Measurements from ENCODE around the gene PTPRM. TPM values are rescaled to one million over a fixed set of nuclear protein-coding genes. Genes with fewer than 3 reads are reported as not detected.

Gene PTPRM
- total and polyA plus RNA-seq, 2 experiments from 2014 or later = 1.6 to 5.3 TPM

DNA sequence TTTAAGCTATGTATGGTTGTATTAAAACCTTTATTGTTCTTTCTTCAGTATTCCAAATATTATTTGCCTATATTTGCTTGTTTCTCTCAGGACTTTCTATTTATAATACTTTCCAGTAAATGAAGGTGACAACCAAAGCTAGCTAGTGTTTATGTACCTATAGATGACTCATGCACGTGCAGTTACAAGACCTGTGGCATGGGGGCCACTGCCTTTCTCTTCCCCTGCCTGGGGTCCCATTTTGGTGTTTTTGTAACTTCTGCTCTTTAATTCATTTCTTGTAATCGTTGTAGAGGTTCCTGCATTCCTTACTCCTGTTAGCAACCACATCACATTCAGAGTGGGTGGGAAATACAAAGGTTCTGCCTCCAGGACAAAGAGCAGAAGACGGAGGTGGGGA lies 364.6 kb downstream of the PTPRM start:
- Histone ChIP-seq H3K79me2 (replicated peaks; ENCODE audit: insufficient read depth) (no peaks in the 10 kb centered on the region), H3K4me1 (ENCODE audit: insufficient read depth) (no peaks in the 10 kb centered on the region), H3K4me2 (no peak overlapping the region), H3K4me3 (no peak overlapping the region), H3F3A (replicated peaks; ENCODE audit: low read depth) (no peaks in the 10 kb centered on the region), H3K27me3 (ENCODE audit: insufficient read depth) (no peaks in the 10 kb centered on the region), H4K20me1 (replicated peaks; ENCODE audit: insufficient read depth) (no peaks in the 10 kb centered on the region), H3K27ac (ENCODE audit: low read depth) (no peak overlapping the region), H3K36me3 (ENCODE audit: insufficient read depth) (no peaks in the 10 kb centered on the region), H2AFZ (no peak overlapping the region), H3K9me2 (ENCODE audit: insufficient read depth) (no peaks in the 10 kb centered on the region)
- Mint-ChIP-seq H3K9me3 (no peaks in the 10 kb centered on the region), H3K4me1 (no peaks in the 10 kb centered on the region), H3K27ac (no peak overlapping the region), H3K36me3 (ENCODE audit: low read depth) (no peaks in the 10 kb centered on the region), H3K4me3 (no peak overlapping the region), H3K27me3 (ENCODE audit: insufficient read depth, low read depth, poor library complexity) (no peaks in the 10 kb centered on the region)
- TF ChIP-seq, protein P1, sequence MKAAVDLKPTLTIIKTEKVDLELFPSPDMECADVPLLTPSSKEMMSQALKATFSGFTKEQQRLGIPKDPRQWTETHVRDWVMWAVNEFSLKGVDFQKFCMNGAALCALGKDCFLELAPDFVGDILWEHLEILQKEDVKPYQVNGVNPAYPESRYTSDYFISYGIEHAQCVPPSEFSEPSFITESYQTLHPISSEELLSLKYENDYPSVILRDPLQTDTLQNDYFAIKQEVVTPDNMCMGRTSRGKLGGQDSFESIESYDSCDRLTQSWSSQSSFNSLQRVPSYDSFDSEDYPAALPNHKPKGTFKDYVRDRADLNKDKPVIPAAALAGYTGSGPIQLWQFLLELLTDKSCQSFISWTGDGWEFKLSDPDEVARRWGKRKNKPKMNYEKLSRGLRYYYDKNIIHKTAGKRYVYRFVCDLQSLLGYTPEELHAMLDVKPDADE (IDR thresholded peaks at IDR 0.05) = no peak
- TF ChIP-seq ZNF114 (CRISPR knock-in tag; IDR thresholded peaks at IDR 0.05) = no peak
- no peak for DNase-seq (ENCODE audit: low spot score)
- ATAC-seq = no peak

DNA sequence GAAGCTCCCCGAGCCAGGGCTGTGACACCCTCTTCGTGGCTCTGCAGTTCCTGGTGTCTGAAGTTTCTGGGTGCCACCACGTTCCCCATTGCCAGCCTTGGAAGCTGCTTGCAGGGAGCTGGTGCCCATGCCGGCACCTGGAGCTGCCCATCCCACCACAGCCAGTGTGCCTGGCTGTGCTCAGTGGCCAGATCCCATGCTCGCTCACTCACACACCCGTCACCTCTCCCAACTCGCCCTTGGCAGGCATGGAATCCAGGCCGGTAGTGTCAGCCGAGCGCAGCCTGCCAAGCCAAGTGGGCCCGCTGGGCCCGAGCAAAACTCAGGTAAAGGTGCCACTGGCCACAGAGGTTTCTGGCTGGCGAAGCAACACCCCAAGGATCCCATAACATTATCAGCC lies 370.2 kb downstream of the PTPRM start:
- Mint-ChIP-seq H3K9me3 (0 out of 3 replicates have a peak, but pooled peaks cover 3% of the 10 kb centered on the region), H3K36me3 (ENCODE audit: low read depth) (no peaks in the 10 kb centered on the region), H3K4me1 (peaks cover 4% of the 10 kb centered on the region; the same call in 2 of the 3 replicates), H3K4me3 (no peak overlapping the region), H3K27ac (no peak overlapping the region), H3K27me3 (ENCODE audit: insufficient read depth, low read depth, poor library complexity) (no peaks in the 10 kb centered on the region)
- ATAC-seq = no peak
- Histone ChIP-seq H3F3A (replicated peaks; ENCODE audit: low read depth) (no peaks in the 10 kb centered on the region), H3K27me3 (ENCODE audit: insufficient read depth) (no peaks in the 10 kb centered on the region), H3K4me1 (ENCODE audit: insufficient read depth) (no peaks in the 10 kb centered on the region), H3K4me3 (no peak overlapping the region), H4K20me1 (replicated peaks; ENCODE audit: insufficient read depth) (no peaks in the 10 kb centered on the region), H3K36me3 (ENCODE audit: insufficient read depth) (no peaks in the 10 kb centered on the region), H2AFZ (no peak overlapping the region), H3K79me2 (replicated peaks; ENCODE audit: insufficient read depth) (no peaks in the 10 kb centered on the region), H3K4me2 (no peak overlapping the region), H3K27ac (ENCODE audit: low read depth) (no peak overlapping the region), H3K9me2 (ENCODE audit: insufficient read depth) (no peaks in the 10 kb centered on the region)
- no peak for DNase-seq (ENCODE audit: low spot score)
- TF ChIP-seq, protein P1 (IDR thresholded peaks at IDR 0.05) = no peak
- no peak for TF ChIP-seq EZH2phosphoT487 (IDR thresholded peaks at IDR 0.05; ENCODE audit: unreplicated experiment)
- TF ChIP-seq JUNB (IDR thresholded peaks at IDR 0.05; ENCODE audit: unreplicated experiment) = no peak
- TF ChIP-seq, protein P2, sequence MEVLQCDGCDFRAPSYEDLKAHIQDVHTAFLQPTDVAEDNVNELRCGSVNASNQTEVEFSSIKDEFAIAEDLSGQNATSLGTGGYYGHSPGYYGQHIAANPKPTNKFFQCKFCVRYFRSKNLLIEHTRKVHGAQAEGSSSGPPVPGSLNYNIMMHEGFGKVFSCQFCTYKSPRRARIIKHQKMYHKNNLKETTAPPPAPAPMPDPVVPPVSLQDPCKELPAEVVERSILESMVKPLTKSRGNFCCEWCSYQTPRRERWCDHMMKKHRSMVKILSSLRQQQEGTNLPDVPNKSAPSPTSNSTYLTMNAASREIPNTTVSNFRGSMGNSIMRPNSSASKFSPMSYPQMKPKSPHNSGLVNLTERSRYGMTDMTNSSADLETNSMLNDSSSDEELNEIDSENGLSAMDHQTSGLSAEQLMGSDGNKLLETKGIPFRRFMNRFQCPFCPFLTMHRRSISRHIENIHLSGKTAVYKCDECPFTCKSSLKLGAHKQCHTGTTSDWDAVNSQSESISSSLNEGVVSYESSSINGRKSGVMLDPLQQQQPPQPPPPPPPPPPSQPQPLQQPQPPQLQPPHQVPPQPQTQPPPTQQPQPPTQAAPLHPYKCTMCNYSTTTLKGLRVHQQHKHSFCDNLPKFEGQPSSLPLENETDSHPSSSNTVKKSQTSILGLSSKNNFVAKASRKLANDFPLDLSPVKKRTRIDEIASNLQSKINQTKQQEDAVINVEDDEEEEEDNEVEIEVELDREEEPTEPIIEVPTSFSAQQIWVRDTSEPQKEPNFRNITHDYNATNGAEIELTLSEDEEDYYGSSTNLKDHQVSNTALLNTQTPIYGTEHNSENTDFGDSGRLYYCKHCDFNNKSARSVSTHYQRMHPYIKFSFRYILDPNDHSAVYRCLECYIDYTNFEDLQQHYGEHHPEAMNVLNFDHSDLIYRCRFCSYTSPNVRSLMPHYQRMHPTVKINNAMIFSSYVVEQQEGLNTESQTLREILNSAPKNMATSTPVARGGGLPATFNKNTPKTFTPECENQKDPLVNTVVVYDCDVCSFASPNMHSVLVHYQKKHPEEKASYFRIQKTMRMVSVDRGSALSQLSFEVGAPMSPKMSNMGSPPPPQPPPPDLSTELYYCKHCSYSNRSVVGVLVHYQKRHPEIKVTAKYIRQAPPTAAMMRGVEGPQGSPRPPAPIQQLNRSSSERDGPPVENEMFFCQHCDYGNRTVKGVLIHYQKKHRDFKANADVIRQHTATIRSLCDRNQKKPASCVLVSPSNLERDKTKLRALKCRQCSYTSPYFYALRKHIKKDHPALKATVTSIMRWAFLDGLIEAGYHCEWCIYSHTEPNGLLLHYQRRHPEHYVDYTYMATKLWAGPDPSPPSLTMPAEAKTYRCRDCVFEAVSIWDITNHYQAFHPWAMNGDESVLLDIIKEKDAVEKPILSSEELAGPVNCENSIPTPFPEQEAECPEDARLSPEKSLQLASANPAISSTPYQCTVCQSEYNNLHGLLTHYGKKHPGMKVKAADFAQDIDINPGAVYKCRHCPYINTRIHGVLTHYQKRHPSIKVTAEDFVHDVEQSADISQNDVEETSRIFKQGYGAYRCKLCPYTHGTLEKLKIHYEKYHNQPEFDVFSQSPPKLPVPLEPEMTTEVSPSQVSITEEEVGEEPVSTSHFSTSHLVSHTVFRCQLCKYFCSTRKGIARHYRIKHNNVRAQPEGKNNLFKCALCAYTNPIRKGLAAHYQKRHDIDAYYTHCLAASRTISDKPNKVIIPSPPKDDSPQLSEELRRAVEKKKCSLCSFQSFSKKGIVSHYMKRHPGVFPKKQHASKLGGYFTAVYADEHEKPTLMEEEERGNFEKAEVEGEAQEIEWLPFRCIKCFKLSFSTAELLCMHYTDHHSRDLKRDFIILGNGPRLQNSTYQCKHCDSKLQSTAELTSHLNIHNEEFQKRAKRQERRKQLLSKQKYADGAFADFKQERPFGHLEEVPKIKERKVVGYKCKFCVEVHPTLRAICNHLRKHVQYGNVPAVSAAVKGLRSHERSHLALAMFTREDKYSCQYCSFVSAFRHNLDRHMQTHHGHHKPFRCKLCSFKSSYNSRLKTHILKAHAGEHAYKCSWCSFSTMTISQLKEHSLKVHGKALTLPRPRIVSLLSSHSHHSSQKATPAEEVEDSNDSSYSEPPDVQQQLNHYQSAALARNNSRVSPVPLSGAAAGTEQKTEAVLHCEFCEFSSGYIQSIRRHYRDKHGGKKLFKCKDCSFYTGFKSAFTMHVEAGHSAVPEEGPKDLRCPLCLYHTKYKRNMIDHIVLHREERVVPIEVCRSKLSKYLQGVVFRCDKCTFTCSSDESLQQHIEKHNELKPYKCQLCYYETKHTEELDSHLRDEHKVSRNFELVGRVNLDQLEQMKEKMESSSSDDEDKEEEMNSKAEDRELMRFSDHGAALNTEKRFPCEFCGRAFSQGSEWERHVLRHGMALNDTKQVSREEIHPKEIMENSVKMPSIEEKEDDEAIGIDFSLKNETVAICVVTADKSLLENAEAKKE (CRISPR knock-in tag; IDR thresholded peaks at IDR 0.05) = no peak
- TF ChIP-seq ZNF114 (CRISPR knock-in tag; IDR thresholded peaks at IDR 0.05) = no peak
- no peak for TF ChIP-seq POLR2AphosphoS5 (IDR thresholded peaks at IDR 0.05; ENCODE audit: low read depth)
- no peak for TF ChIP-seq ZNF331 (CRISPR knock-in tag; IDR thresholded peaks at IDR 0.05; ENCODE audit: low read depth)
- TF ChIP-seq EZH2 (IDR thresholded peaks at IDR 0.05; ENCODE audit: low read depth, unreplicated experiment) = no peak
- TF ChIP-seq CREB1 (CRISPR knock-in tag; IDR thresholded peaks at IDR 0.05; ENCODE audit: low read depth) = no peak
- no peak for TF ChIP-seq STAT1 (IDR thresholded peaks at IDR 0.05; ENCODE audit: unreplicated experiment)
- TF ChIP-seq, protein P3, sequence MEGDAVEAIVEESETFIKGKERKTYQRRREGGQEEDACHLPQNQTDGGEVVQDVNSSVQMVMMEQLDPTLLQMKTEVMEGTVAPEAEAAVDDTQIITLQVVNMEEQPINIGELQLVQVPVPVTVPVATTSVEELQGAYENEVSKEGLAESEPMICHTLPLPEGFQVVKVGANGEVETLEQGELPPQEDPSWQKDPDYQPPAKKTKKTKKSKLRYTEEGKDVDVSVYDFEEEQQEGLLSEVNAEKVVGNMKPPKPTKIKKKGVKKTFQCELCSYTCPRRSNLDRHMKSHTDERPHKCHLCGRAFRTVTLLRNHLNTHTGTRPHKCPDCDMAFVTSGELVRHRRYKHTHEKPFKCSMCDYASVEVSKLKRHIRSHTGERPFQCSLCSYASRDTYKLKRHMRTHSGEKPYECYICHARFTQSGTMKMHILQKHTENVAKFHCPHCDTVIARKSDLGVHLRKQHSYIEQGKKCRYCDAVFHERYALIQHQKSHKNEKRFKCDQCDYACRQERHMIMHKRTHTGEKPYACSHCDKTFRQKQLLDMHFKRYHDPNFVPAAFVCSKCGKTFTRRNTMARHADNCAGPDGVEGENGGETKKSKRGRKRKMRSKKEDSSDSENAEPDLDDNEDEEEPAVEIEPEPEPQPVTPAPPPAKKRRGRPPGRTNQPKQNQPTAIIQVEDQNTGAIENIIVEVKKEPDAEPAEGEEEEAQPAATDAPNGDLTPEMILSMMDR (conservative IDR thresholded peaks at IDR 0.05; ENCODE audit: low read depth in 2 of 2) = no peak
